Hematopoietic multipotent progenitor cell treated with erythropoietin and hydrocortisone succinate and interleukin-3 and kit ligand, for 6 days (in vitro differentiated cells): Measurements from ENCODE around the gene RBM7.
A peak's percentile ranks its signal among the peaks of the same experiment; 100 is the strongest.

Source experiments
- DNase-seq: peaks from one replicate; pipeline ENCODE4 v3.0.0-alpha.2; 2015

The RBM7 gene

GRCh38 chr11:114400216-114400914 lies at the start of gene RBM7, which contains the start of gene C11orf71:
RBM7 (plus strand) TSS chr11:114400666; CDS start chr11:114400672, 6 bp downstream.
C11orf71 (minus strand) TSS chr11:114400511; CDS start chr11:114400331, 180 bp downstream.
- DNase-seq = peak; percentile 98

GRCh38 chr11:114353443-114353842 lies 47.0 kb upstream of the RBM7 start:
- DNase-seq = no peak

GRCh38 chr11:114354076-114354475 lies 46.4 kb upstream of the RBM7 start:
- no peak for DNase-seq

- peak; percentile 28 for DNase-seq
Measured at GRCh38 chr11:114358716-114359115, 41.8 kb upstream of the RBM7 start.

GRCh38 chr11:114359342-114359741 lies 41.1 kb upstream of the RBM7 start:
- DNase-seq = no peak

- DNase-seq = no peak
Measured at GRCh38 chr11:114362326-114362725, 38.1 kb upstream of the RBM7 start.

- no peak for DNase-seq
Measured at GRCh38 chr11:114362958-114363357, 37.5 kb upstream of the RBM7 start.

GRCh38 chr11:114366331-114367243 lies 33.9 kb upstream of the RBM7 start:
- no peak for DNase-seq

GRCh38 chr11:114367244-114367957 lies 33.1 kb upstream of the RBM7 start:
- no peak for DNase-seq

- no peak for DNase-seq
Measured at GRCh38 chr11:114368918-114369680, 31.4 kb upstream of the RBM7 start.

- DNase-seq = no peak
Measured at GRCh38 chr11:114375052-114375451, 25.4 kb upstream of the RBM7 start.

GRCh38 chr11:114377612-114378267 lies 22.7 kb upstream of the RBM7 start:
- no peak for DNase-seq

GRCh38 chr11:114379394-114380069 lies 20.9 kb upstream of the RBM7 start:
- no peak for DNase-seq

- DNase-seq = no peak
Measured at GRCh38 chr11:114382509-114382908, 18.0 kb upstream of the RBM7 start.

GRCh38 chr11:114384487-114384886 lies 16.0 kb upstream of the RBM7 start:
- no peak for DNase-seq

GRCh38 chr11:114386131-114386530 lies 14.3 kb upstream of the RBM7 start:
- DNase-seq = no peak

- no peak for DNase-seq
Measured at GRCh38 chr11:114386545-114386944, 13.9 kb upstream of the RBM7 start.

- no peak for DNase-seq
Measured at GRCh38 chr11:114392735-114393667, 7.5 kb upstream of the RBM7 start.

GRCh38 chr11:114395736-114396135 lies 4.7 kb upstream of the RBM7 start:
- peak; percentile 62 for DNase-seq

GRCh38 chr11:114396916-114397315 lies 3.5 kb upstream of the RBM7 start:
- peak; percentile 42 for DNase-seq
